Measurements from ENCODE around the gene CXCR3.
"Not testable (repeated sequence)": the region's sequence is repeated elsewhere in the genome, so short reads cannot be mapped to it uniquely, and the experiment has no call there.

Gene CXCR3

DNA sequence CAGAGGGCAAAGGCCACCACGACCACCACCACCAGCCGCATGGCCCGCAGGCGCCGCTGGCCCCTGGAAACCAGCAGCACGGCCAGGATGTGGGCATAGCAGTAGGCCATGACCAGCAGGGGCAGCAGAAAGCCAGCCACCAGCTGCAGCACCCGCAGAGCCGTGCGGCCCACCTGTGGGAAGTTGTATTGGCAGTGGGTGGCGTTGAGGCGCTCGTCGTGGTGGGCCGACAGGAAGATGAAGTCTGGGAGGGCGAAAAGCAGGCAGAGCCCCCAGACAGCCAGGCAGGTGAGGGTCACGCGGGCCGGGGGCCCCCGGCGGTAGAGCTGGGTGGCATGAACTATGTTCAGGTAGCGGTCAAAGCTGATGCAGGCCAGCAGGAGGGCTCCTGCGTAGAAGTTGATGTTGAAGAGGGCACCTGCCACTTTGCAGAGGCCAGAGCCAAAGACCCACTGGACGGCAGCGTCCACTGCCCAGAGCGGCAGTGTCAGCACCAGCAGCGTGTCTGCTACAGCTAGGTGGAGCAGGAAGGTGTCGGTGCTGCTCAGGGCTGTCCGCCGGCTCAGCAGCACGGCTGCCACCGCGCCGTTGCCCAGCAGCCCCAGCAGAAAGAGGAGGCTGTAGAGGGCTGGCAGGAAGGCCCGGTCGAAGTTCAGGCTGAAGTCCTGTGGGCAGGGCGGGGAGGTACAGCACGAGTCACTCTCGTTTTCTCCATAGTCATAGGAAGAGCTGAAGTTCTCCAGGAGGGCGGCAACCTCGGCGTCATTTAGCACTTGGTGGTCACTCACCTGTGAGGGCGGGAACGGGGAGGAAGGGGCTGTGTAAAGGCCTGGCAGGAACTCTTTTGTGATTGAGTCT lies 1.4 kb downstream of the CXCR3 start:
- no peak for DNase-seq (ENCODE audit: low read depth, low spot score)
- TF ChIP-seq, protein P1, sequence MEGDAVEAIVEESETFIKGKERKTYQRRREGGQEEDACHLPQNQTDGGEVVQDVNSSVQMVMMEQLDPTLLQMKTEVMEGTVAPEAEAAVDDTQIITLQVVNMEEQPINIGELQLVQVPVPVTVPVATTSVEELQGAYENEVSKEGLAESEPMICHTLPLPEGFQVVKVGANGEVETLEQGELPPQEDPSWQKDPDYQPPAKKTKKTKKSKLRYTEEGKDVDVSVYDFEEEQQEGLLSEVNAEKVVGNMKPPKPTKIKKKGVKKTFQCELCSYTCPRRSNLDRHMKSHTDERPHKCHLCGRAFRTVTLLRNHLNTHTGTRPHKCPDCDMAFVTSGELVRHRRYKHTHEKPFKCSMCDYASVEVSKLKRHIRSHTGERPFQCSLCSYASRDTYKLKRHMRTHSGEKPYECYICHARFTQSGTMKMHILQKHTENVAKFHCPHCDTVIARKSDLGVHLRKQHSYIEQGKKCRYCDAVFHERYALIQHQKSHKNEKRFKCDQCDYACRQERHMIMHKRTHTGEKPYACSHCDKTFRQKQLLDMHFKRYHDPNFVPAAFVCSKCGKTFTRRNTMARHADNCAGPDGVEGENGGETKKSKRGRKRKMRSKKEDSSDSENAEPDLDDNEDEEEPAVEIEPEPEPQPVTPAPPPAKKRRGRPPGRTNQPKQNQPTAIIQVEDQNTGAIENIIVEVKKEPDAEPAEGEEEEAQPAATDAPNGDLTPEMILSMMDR (IDR thresholded peaks at IDR 0.05; ENCODE audit: insufficient read depth, low read length, missing control alignments), result no peak
- POLR2A ChIA-PET, result interaction anchor here (0.6 kb wide), 1 partner anchor 351 kb away, joined by 3 read pairs; no protein-coding TSS in a partner anchor
- CTCF ChIA-PET, result no interaction called here
- H3K4me3 ChIP-seq (ENCODE audit: low read depth, low read length), result no peak overlapping the region

DNA sequence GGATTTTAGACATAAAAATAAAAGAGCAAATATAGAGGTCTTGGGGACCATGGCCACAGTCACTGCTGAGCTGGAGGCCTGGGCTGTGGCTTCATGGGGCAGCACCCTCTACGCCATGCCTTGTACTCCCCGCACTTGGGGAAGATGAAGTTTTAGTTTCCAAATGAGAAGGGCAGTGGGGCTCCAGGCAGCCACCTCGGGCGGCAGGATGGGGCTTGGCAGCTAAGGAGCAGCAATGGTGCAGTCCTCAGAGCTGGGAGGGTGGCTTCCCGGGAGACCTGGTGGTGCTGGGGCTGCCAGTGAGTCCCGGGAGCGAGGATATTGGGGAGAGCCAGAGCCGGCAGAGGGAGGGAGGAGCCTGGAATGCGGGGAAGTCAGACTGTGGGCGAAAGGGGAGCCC lies 2.4 kb downstream of the CXCR3 start:
- H3K4me3 ChIP-seq (ENCODE audit: low read depth, low read length), result no peak overlapping the region
- TF ChIP-seq, protein P1 (IDR thresholded peaks at IDR 0.05; ENCODE audit: insufficient read depth, low read length, missing control alignments), result no peak
- ChIA-PET CTCF (no interaction called here), POLR2A (no interaction called here)
- DNase-seq (ENCODE audit: low read depth, low spot score), result no peak

DNA sequence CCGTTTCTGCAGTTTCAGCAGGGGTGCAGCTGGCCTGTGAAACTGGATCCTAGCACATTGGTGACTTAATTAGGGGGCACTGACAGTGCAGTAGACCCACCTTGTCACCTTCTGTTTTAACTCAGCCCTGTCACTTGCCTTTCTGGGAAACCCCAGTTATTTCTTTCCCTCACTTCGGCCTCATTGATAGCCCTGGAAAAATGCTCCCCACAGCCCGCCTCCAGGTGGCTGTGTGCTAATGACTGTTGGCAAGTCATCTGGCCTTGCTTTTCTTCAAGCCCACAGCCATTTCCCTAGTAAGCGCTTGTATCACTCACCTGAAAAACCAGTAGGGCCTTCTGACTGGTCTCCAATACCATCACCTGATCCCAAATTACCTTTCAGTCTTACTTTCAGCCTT lies 3.3 kb downstream of the CXCR3 start:
- CTCF ChIA-PET, result interaction anchor here (0.8 kb wide), 1 partner anchor 42 kb away, joined by 3 read pairs; no protein-coding TSS in a partner anchor
- no peak for DNase-seq (ENCODE audit: low read depth, low spot score)
- H3K4me3 ChIP-seq (ENCODE audit: low read depth, low read length), result no peak overlapping the region
- POLR2A ChIA-PET, result no interaction called here
- TF ChIP-seq, protein P1 (IDR thresholded peaks at IDR 0.05; ENCODE audit: insufficient read depth, low read length, missing control alignments), result no peak

DNA sequence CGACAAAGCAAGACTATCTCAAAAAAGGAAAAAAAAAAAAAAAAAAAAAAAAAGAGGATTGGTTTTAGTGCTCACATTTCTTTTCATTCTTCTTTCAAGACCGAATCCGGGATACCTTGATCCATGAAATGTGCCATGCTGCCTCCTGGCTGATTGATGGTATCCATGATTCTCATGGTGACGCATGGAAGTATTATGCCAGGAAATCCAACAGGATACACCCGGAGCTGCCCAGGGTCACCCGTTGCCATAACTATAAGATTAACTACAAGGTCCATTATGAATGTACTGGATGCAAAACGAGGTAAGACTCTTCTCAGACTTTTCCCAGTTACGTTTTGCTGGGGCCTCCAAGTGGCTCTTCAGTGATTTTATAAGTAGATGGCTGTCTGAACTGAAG lies 6.1 kb downstream of the CXCR3 start:
- POLR2A ChIA-PET, result no interaction called here
- CTCF ChIA-PET, result no interaction called here
- DNase-seq (ENCODE audit: low read depth, low spot score), result no peak
- H3K4me3 ChIP-seq (ENCODE audit: low read depth, low read length), result no peak overlapping the region
- TF ChIP-seq, protein P1 (IDR thresholded peaks at IDR 0.05; ENCODE audit: insufficient read depth, low read length, missing control alignments), result no peak

DNA sequence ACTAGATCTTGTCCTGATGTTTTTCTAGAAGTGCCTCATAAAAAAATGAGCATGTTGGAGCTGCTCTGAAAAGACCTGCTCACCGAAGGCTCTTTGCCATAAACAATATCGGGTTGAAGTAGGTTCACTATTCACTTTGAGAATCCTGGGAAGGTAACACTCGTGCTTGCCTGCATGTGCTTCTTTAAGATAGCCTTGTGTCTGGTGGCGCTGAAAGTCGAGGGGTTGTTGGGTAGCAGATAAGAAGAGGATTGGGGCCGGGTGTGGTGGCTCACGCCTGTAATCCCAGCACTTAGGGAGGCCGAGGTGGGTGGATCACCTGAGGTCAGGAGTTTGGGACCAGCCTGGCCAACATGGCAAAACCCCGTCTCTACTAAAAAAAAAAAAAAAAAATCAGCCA lies 6.6 kb downstream of the CXCR3 start:
- DNase-seq (ENCODE audit: low read depth, low spot score); POLR2A ChIA-PET; CTCF ChIA-PET; H3K4me3 ChIP-seq (ENCODE audit: low read depth, low read length): not testable (repeated sequence)

DNA sequence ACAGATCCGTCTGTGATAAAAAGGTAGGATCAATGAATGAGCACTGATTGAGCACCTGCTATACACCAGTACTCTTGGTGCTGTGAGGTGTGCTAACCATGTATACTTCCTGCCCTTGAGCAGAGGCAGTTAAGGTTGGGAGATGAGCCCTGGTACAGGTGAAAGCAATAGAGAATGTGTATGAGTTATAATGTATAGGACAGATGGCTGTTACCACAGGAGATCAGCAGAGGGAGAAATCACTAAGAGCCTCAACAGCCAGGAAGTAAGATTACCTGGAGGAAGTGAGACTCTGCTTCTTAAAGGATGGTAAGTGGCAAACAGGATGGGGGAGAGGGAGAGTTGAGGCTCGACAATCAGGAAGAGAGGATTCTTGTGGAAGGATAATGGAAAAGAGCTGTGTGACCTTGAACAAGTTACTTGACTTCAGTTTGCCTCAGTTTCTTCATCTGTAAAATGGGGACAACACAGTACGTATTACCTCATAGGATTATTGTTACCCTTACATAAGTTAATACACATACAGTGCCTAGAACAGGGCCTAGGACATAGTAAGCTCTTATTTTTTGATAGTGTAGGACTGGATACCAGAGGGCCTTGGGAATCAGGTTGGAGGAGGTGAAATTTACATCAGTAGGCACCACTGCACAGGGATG lies 9.1 kb downstream of the CXCR3 start:
- ChIA-PET POLR2A (no interaction called here), CTCF (no interaction called here)
- TF ChIP-seq, protein P1 (IDR thresholded peaks at IDR 0.05; ENCODE audit: insufficient read depth, low read length, missing control alignments), result no peak
- DNase-seq (ENCODE audit: low read depth, low spot score), result no peak
- H3K4me3 ChIP-seq (ENCODE audit: low read depth, low read length), result no peak overlapping the region

Data from AG04449 (cell line).